GM21360 (cell line): Measurements from ENCODE around the gene GLRA1.
"Not testable (repeated sequence)": the region's sequence is repeated elsewhere in the genome, so short reads cannot be mapped to it uniquely, and the experiment has no call there.

Experiments used
- ATAC-seq: cut with Tn5 transposase; IDR thresholded peaks from one replicate; pipeline ENCODE4 v1.9.1; 2021; ENCODE audit warnings: mild to moderate bottlenecking, moderate library complexity; ENCODE audit not compliant: unreplicated experiment

Gene GLRA1

GRCh38 chr5:151886546-151887275, 37.9 kb downstream of the GLRA1 start:
- no peak for ATAC-seq

- ATAC-seq, result no peak
These were observed 39.3 kb downstream of the GLRA1 start for GRCh38 chr5:151885138-151885908.

- no peak for ATAC-seq
These were observed 42.9 kb downstream of the GLRA1 start for GRCh38 chr5:151881621-151882225.

GRCh38 chr5:151880324-151880723, 44.3 kb downstream of the GLRA1 start:
- no peak for ATAC-seq

- ATAC-seq, result no peak
These were observed 51.0 kb downstream of the GLRA1 start for GRCh38 chr5:151873701-151874100.

GRCh38 chr5:151872701-151873100, 52.0 kb downstream of the GLRA1 start:
- no peak for ATAC-seq

GRCh38 chr5:151870820-151871219, 53.8 kb downstream of the GLRA1 start:
- no peak for ATAC-seq

- no peak for ATAC-seq
These were observed 54.4 kb downstream of the GLRA1 start for GRCh38 chr5:151870271-151870670.

- ATAC-seq, result no peak
These were observed 54.8 kb downstream of the GLRA1 start for GRCh38 chr5:151869843-151870242.

GRCh38 chr5:151868451-151868850, 56.2 kb downstream of the GLRA1 start:
- ATAC-seq, result no peak

GRCh38 chr5:151864061-151864748, 60.4 kb downstream of the GLRA1 start:
- no peak for ATAC-seq

- ATAC-seq, result no peak
These were observed 61.1 kb downstream of the GLRA1 start for GRCh38 chr5:151863566-151863965.

GRCh38 chr5:151862811-151863472, 61.7 kb downstream of the GLRA1 start:
- ATAC-seq, result peak; percentile 94

- not testable (repeated sequence) for ATAC-seq
These were observed 63.8 kb downstream of the GLRA1 start for GRCh38 chr5:151860867-151861266.

GRCh38 chr5:151856861-151857260, 67.8 kb downstream of the GLRA1 start:
- no peak for ATAC-seq

GRCh38 chr5:151855701-151856100, 69.0 kb downstream of the GLRA1 start:
- ATAC-seq, result no peak

GRCh38 chr5:151847871-151848270, 76.8 kb downstream of the GLRA1 start:
- no peak for ATAC-seq

- no peak for ATAC-seq
These were observed 77.9 kb downstream of the GLRA1 start for GRCh38 chr5:151846765-151847164.

- not testable (repeated sequence) for ATAC-seq
These were observed 91.8 kb downstream of the GLRA1 start for GRCh38 chr5:151832843-151833242.

- ATAC-seq, result no peak
These were observed 95.3 kb downstream of the GLRA1 start for GRCh38 chr5:151829370-151829769.

- no peak for ATAC-seq
These were observed 99.2 kb downstream of the GLRA1 start for GRCh38 chr5:151825445-151825844.
